Epidermal melanocyte (primary cell): ENCODE data around the gene SEC22A.

Source experiments
- DNase-seq: peaks from one replicate; pipeline ENCODE4 v3.0.0; 2011; ENCODE audit warnings: low spot score; ENCODE audit not compliant: insufficient read length

The SEC22A gene

DNA sequence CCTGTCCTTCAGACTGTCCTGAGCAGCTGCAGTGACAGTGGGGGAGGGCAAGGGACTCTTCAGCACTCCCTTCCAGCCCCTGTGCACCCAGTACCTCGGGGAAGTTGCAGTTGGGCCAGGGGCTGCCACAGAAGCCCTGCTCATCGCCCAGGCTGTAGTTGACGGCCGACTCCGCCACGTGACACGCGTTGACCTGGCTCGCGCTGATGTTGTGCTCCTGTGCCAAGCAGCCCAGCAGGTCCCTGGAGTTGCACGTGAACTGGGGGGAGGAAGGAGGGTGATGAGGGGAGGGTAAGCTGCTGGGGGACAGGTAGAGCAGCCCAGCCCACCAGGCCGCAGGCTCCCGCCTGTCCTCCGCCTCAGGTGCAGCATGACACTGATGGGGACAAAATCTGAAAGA lies 101.2 kb downstream of the SEC22A start:
- DNase-seq = no peak

GRCh38 chr3:123303976-123304560 lies 102.3 kb downstream of the SEC22A start:
- DNase-seq = no peak

DNA sequence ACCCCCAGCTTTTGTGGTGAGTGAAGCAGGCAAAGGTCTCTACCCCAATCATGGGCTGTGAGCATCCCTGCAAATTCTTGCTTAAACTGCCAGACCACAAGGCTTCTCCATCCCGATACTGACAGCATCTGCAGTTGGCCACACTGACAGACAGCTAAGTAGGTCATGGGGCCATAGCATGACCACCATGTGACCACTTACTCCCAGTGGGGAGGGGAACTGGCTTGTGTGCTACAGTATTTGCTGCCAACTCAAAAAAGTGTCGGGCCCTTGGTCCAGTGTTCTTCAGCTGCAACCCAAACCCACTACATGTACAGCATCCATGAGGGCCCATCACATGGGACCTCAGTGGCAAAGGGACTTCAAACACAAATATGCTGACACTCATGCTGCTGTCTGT lies 103.4 kb downstream of the SEC22A start:
- no peak for DNase-seq

DNA sequence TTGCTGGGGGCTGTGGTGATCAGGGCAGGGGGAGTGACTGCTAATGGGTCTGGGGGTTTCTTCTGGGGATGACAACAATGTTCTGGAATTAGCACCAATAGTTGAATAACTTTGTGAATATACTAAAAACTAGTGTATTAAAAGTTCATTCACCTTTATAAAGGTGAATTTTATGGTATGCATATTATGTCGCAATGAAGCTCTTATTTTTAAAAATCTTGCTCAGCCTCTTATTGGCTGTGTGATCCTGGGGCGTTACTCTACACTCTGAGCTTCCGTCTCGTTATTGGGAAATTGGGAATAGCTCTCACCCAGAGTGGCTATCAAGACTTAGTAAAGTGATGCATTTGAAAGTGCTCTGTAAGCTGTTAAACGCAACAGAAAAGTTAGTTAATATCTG lies 105.3 kb downstream of the SEC22A start:
- no peak for DNase-seq

DNA sequence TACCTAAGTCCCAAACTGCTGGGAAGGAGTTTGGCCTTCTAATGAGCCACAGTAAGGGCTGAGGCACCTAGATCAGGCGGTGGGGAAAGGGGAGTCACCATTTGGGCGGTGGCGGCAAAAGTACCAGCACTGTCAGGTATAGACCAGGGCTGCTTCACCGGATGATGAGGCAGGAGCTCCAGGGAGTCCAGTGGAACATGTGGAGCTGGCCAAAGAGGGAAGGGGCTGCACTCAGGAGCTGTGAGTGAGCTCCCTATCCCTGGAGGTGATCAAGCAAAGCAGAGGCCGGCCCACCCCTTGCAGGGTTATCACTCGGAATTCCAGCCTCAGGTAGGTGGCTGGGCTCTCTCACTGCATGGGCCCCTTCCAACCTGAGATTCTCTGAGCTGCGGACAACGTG lies 108.4 kb downstream of the SEC22A start:
- no peak for DNase-seq

DNA sequence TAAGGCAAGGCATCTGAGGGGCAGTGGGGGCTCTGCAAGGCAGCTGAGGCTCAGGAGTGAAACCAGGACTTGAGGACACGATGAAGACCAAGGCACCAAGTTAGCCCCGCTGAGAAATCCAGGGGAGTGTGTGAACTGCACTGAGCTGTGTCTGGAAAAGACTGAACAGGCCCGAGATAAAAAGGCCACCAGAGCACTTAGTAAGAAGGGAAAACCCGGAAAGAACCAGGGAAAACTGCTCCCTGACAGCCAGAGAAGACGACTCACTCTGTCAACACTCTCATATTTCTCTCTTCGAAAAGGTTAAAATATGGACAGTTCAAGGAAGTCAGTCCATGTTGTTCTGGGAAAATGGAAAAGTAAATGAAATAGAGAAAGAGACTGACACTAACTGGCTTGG lies 109.0 kb downstream of the SEC22A start:
- DNase-seq = no peak

- DNase-seq = no peak
Measured at GRCh38 chr3:123311201-123311600, 109.5 kb downstream of the SEC22A start.

DNA sequence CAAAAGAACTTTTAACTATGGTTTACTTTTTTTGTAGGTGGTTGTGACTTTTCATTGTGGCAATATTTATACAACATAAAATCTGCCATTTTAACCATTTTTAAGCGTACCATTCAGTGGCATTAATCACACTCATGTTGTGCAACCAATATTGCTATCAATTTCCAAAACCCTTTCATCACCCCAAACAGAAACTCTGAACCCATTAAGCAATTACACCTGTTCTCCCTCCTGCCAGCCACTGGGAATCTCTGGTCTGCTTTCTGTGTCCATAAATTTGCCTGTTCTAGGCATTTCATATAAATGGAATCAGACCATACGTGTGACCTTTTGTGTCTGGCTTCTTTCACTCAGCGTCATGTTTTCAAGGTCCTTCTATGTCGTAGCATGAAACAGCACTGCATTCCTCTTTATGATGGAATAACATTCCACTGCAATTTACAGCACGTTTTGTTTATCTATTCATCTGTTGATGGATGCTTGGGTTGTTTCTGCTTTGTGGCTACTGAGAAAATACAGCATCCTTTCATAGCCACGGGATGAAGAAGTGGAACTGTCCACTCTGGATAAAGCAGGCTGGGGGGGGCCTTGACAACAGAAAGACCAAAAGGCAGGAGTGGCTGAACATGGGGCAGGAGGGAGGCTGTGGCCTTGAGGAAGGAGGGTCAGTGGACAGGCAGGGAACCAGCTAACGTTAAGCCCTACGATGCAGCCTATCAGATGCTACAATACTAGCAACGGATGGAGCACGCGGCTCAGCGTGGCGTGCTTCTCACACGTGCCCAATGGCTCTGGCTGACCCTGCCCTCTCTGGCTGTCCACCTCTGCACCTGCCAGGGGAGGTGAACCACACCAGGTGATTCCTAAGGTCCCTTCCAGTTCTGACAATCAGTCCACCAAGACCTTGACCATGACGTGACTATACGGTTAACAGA lies 110.9 kb downstream of the SEC22A start:
- DNase-seq = no peak

GRCh38 chr3:123313889-123314288 lies 112.1 kb downstream of the SEC22A start:
- DNase-seq = no peak

- DNase-seq = no peak
Measured at GRCh38 chr3:123314359-123315270, 112.9 kb downstream of the SEC22A start.

DNA sequence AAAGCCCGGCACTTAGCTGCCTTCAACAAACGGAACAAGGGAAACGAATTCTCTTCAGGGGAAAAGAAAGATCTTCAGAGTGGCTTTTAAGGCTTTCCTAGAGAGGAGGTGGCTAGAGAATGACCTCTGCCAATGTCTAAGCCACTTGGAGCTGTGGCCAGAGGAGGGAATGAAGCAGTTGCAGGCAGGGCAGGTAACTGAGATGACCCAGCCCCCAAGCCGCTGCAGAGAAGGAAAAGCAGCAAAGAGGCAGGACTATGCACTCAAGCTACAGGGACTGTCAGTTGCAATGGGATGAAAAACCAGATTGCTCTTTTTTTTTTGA lies 113.5 kb downstream of the SEC22A start:
- DNase-seq = no peak

- no peak for DNase-seq
Measured at GRCh38 chr3:123317716-123318115, 116.0 kb downstream of the SEC22A start.

- DNase-seq = no peak
Measured at GRCh38 chr3:123318374-123318773, 116.6 kb downstream of the SEC22A start.

- DNase-seq = no peak
Measured at GRCh38 chr3:123319760-123320159, 118.0 kb downstream of the SEC22A start.

DNA sequence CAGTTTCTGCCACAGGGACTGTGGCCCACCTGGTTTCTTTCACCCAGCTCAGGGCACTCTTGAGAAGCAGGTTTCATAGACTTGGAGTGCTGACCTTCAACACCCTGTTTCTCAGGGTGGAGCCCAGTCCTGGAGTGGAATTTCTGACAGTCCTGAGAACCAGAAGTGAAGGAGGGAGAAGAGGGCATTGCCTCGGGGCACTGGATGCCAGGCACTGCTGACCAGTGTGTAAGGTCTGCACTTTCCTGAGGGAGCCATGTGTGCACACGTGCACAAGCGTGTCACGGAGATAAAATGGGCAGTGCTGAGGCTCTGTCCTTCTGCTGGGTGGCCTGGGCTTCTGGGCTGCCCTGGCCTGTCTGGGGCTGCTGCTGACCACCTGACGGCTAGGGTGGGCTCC lies 118.5 kb downstream of the SEC22A start:
- DNase-seq = no peak

DNA sequence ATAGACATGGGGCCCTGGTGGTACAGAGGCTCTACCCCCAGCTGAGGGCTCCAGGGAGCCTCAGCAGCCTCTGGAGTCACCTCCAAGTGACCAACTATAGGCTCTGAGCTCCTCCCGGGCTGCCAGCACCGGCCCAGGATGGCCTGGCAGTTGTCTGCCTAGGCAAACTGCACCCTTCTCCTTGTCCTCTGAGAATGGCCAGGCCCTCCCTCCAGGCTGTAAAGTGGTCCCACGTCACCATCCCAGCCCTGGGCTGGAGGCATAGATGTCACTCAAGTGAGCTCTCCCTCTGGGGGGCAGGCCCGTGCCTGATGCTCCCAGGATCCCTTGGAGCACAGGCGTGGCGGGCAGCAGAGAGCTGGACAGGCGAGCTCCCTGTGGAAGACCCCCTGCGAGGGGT lies 120.1 kb downstream of the SEC22A start:
- DNase-seq = no peak

DNA sequence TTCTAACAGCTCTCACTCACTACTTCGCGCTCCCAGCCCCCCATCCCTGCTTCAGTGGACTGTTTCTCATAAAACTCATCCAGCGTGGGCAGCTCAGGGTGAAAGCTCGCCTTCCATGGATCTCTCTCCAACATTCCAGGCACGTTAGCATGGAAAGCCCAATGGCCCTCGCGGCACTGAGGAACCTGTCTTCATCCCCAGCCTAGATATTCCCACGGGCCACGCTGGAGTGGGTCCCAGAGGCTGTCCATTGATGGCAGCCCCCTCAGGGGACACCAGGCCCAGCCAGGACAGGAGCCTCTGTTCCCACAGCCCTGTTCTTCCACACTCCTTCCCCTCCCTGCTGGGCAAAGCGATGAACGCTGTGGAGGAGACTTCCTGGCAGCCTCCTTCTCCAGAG lies 121.1 kb downstream of the SEC22A start:
- no peak for DNase-seq
